Kidney tubule cell (primary cell): Measurements from ENCODE around the gene NDOR1.
A peak's percentile ranks its signal among the peaks of the same experiment; 100 is the strongest.

Source experiments
- DNase-seq: peaks from one replicate; pipeline ENCODE4 v3.0.0-alpha.2; 2018; ENCODE audit warnings: low spot score

NDOR1 gene

DNA sequence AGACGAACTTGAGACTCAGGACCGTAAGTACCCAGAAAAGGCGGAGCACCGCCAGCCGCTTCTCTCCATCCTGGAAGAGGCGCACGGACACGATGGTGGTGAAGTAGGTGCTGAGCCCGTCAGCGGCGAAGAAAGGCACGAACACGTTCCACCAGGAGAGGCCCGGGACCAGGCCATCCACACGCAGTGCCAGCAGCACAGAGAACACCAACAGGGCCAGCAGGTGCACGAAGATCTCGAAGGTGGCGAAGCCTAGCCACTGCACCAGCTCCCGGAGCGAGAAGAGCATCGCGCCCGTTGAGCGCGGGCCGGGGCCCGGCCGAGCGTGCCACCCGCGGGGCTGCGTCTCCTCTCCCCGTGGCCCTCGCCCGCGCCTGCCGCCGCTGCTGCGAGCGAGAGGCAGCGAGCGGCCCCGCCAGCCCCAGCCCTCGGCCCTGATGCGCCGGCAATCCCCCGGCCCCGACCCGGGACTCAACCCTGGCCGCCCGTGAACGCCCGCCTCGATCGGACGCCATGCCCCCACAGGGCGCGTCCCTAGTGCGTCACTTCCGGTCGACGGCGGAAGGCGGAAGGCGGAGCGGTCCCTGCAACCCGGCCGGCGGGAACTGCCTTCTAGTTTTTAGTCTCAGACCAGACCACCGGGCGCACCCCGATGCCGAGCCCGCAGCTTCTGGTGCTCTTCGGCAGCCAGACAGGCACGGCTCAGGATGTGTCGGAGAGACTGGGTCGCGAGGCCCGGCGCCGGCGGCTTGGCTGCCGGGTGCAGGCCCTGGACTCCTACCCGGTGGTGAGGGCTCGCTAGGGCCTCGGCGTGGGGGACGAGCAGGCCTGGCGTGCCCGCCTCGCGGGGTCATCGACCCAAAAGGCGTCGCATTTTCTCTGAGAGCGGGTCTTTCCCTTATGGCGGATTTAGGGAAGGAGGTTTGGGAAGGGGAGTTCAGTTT is at the start of gene NDOR1, which contains the start of gene TMEM203:
Gene NDOR1, plus strand, starts transcription at position 575 of the 944 bp plus-strand sequence. Its CDS starts 78 bp downstream, at position 653.
Gene TMEM203, minus strand, starts transcription at position 523 of the 944 bp plus-strand sequence. Its CDS starts 234 bp downstream, at position 289.
- DNase-seq, result peak; percentile 82

DNA sequence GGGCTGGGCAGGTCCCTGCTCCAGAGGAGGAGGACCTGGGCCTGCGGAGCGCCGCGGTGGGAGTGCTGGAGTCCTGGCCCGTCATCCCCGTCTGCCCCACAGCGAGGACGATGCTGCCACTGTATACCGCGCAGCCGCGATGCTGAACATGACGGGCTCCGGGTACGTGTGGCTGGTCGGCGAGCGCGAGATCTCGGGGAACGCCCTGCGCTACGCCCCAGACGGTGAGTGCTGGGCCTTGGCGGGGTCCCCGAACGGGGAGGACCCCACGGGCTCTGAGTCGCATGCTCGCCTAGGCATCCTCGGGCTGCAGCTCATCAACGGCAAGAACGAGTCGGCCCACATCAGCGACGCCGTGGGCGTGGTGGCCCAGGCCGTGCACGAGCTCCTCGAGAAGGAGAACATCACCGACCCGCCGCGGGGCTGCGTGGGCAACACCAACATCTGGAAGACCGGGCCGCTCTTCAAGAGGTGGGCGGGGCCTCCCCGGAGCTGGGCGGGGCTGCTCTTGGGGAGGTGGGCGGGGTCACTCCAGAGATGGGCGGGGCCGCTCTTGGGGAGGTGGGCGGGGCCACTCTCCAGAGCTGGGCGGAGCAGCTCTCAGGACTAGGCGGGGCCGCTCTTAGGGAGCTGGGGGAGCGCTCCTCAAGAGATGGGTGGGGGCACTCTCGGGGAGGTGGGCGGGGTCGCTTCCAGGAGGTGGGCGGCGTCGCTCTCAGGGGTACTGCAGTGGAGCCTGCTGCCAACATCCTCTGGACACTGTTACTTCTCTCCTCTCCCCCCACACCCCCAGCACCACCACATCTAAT is 48.7 kb upstream of the NDOR1 start:
- peak; percentile 22 for DNase-seq

DNA sequence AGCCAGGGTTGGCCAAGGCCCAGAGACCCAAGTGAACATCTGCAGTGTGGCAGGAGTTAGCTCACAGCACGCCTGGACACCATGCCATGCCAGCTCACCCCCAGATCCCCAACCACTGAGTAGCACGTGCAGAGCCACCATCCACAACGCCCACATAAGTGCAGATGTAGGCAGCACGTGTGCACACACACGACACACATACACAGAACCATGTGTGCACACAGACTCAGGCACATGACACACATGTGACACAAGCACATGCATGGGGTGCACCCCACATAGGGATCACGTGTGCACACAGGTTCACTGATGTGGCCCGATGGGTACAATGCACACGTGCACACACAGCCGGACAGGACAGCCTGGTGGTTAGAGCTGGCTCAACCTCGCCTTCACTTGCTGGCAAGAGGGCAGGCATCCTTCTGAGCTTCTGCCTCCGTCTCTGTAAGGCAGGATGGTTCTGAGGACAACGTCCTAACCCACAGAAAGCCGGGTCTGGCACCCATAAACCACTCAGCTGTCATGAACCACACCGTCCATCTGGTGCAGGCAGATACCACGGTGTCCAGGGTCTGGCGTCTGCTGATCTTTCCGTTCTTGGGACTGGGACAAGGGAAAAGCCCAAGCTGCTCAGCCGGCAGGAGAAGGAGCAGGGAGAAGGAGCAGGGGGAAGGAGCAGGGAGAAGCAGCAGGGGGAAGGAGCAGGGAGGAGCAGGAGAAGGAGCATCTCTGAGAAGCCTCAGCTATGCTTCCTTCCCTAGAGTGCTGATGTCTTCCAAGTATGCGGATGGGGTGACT is 47.7 kb upstream of the NDOR1 start:
- no peak for DNase-seq

DNA sequence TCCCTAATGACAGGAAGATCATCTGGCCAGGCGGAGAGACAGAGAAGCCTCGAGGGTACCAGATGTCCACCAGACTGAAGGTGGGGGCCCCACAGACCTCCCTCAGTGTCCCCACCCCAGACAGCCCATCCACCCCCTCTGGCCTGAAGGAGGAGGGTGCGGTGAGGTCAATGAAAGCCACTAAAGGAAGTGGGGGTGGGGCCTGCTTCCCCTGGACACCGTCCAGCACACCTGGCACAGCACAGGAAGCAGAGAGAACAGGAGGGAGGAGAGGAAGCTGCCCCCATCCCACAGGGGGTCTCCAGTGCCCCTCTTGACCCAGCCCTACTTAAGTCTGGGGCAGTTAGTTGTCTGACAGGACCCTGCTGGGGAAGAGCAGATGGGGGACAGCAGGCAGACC is 46.9 kb upstream of the NDOR1 start:
- no peak for DNase-seq

DNA sequence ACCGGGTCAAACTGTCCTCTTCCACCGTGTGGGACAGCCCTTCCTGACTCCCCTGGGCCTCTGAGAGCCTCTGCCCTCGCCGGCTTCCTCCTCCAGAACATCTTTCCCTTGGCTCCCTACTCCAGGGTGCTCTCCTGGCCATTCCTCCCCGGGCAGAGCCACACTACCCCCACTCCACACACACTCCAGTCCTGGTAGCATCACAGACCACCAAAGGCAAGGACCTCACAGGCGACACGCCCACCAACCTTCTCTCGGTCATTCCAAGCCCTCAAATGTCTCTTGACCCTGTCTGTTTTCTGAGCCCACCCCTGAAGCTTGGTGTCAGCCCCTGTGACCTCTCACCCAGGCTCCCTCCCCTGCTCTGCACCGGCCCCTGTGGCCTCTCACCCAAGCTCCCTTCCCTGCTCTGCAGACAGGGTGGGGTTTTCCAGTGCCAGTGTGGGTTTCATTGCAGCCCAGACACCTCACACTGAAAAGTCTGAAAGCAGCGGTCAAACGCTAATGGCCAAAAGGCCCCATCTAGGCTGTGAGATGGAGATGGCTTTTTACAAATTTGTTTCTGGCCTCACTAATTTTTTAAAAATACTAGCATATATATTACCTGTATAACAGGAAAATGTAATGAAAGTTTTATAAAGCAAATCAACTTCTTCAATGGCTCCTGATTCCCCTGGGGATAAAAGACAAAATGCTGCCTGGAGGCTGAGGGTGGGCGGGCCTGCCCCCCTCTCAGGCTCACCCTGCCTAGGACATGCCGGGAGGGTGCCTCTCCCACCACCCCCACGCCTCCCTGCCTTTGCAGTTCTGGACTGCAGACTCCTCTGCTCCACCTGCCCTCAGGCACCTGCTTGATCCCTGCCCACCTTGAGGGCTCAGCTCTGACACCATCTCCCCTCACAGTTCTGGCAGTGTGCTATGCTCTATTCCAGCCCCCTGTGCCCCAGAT is 46.1 kb upstream of the NDOR1 start:
- no peak for DNase-seq

DNA sequence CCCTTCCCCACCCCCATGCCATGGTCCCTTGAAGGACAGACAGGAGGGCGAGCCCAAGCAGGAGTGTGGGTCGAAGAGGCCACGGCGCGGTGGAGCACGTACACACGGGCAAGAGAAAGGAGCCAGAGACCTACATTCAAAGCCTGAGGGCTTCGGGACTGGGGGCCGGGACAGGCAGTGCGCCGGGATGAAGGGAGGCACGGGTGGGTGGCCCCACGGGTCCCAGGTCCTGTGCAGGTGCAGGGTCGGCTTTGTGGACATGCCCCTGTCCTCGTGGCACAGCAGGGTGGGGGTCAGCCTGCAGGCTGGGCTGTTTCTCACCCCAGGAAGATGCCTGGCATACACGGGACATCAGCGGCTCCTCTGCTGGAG is 45.5 kb upstream of the NDOR1 start:
- DNase-seq, result no peak

DNA sequence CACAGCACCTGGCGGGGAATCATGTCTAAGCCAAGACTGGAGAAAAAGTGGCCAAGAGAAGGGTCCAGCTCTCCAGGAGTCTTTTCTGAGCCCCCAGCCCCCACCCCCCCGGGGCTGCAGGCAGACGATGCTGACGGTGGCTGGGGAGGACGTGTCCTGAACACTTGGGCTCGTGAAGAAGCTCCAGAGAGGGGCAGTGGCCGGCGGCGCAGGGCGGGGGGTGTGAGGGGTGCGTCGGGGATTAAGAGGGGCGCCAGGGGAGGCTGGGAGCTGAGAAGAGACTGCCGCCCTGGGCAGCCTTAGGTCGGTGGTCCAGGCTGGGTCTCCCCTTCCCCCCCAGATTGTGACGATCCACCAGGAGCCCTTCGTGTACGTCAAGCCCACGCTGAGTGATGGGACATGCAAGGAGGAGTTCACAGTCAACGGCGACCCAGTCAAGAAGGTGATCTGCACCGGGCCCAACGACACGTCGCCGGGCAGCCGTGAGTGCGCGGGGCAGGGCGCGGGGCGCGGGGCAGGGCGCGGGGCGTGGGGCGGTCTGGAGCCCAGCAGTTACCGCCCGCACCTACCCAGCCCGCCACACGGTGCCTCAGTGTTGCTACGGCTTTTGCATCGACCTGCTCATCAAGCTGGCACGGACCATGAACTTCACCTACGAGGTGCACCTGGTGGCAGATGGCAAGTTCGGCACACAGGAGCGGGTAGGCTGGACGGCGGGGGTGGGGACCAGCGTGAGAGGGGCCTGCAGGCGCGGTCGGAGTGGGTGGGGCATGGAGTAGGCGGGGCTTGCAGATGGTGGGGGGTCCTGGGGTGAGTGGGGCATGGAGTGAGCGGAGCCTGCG is 44.6 kb upstream of the NDOR1 start:
- DNase-seq, result no peak

DNA sequence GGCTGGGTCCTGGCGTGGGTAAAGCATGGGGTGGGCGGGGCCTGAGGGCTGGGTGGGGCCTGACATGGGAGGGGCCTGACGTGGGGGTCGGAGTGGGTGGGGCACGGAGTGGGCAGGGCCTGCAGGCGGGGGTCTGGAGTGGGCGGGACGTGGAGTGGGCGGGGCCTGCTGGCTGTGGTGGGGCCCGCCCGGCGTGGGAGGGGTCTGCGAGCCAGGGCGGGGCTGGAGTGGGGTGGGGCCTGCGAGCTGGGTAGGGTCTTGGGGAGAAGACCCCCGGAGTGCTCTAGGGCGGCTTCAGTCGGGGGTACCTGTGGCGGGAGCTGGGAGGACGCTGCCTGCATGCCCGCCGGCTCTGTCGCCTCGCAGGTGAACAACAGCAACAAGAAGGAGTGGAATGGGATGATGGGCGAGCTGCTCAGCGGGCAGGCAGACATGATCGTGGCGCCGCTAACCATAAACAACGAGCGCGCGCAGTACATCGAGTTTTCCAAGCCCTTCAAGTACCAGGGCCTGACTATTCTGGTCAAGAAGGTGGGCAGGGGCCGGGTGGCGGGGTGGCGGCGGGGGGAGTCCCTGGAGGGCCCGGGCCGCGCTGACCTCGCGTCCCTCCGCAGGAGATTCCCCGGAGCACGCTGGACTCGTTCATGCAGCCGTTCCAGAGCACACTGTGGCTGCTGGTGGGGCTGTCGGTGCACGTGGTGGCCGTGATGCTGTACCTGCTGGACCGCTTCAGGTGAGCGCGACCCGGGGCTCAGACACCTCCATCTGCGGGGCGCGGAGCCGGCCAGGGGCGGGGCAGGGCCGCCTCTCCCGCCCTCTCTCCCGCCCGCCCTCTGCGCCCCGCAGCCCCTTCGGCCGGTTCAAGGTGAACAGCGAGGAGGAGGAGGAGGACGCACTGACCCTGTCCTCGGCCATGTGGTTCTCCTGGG is 43.7 kb upstream of the NDOR1 start:
- DNase-seq, result no peak

DNA sequence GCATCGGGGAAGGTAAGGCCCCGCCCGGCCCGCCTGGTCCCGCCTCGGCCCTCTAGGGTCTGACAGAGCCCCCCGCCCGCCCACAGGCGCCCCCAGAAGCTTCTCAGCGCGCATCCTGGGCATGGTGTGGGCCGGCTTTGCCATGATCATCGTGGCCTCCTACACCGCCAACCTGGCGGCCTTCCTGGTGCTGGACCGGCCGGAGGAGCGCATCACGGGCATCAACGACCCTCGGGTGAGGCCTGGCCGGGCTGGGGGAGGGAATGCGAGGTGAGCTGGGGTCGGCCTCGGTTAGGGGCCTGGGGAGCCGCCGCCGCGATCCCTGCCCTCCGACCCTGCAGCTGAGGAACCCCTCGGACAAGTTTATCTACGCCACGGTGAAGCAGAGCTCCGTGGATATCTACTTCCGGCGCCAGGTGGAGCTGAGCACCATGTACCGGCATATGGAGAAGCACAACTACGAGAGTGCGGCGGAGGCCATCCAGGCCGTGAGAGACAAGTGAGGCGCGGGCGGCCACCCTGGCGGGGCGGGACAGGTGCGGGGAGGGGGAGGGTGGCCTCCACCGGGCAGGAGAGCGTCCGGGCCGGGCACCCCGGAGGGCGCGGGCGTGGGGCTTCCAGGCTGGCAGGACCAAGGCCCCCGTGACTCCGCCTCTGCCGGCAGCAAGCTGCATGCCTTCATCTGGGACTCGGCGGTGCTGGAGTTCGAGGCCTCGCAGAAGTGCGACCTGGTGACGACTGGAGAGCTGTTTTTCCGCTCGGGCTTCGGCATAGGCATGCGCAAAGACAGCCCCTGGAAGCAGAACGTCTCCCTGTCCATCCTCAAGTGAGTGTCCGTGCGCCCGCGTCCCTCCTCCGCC is 42.8 kb upstream of the NDOR1 start:
- DNase-seq, result peak; percentile 23

DNA sequence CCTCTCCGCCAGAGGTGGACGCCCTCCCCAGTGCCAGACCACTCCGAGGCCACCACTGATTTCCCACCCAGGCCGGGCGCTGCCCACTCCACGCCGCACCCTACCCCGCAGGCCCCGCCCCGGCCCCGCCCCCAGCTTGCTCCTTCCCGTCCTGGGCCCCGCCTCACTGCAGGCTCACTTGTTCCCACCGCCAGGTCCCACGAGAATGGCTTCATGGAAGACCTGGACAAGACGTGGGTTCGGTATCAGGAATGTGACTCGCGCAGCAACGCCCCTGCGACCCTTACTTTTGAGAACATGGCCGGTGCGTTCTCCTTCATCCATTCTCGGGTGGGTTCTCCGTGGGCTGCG is 42.2 kb upstream of the NDOR1 start:
- peak; percentile 11 for DNase-seq

DNA sequence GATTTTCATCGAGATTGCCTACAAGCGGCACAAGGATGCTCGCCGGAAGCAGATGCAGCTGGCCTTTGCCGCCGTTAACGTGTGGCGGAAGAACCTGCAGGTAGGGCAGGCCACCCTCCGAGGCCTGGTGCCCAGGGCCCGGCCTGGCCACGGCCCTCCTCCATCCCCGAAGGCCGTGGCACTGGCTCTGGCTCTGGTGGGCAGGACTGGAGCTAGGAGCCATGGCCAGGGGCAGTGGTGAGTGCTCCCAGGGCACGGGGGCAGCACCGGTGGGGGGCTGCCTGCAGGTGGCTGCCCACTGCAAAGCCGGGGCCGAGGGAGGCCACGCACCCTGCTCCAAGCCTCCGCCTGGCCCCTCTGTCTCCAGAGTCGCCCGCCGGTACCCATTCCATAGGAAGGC is 41.7 kb upstream of the NDOR1 start:
- no peak for DNase-seq

DNA sequence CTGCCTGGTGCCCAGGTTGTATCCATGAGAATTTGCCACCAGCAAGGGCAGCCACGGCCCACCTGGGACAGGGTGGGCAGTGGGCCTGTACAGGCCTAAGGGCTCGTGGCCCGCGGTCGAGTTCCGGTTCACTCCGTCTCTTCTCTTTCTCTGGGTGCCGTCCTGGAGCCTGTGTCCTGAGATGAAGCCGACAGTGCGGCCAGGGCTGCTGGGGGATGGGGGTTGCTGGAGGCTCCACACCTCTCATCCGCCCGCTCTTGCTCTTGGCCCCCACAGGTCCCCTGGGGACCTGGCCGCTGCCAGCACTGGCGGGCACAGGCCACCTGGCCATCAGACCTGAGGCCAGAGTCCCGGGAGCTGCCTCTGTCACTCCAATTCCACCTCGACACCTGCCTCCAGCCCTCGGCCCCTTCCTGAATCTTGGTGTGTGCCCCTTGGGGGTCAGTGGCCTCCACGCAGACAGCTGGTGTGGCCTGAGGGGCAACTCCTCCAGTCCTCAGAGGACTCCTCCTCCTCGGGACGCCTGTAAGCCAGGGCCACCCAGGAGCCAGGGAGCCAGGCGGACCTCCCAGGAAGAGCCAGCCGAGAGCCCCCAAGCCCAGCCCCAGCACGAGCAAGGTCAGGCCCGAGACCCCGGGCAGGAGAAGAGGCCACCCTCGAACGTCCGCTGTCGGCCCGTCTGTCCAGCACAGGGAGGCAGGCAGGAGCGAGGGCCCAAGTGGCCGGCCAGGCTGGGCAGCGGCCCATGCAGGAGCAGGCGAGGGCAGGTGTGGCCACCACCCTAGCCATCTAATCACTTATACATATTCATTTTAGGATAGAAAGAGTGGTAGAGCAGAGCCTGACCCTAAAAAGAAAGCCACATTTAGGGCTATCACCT is 40.9 kb upstream of the NDOR1 start:
- no peak for DNase-seq

DNA sequence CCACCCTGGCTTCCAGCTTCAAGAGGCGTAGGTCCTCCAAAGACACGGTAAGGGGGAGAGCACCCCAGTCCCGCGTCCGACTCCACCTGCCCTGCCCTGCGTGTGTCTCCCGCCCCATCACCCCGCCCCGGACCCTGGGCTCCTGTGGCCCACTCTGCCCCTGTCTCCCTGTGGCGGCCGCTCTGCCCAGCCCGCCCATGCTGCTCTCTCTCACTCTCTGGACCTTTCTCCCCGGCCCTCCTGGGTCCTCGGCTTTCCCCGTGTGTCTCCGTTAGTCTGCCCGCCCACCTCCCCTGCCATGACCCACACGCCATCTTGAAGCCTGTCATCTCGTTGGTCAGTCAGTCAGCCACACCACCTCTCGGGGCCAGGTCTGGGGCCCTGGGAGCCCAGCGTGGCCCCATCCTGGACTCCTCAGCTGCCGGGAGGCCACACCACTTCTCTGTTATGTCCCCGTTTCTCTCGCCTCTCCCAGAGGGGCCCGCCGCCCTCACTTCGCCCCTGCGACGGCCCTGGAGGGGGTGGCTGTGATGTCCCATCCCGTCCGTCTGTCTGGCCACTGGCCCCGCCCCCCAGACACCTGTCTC is 40.2 kb upstream of the NDOR1 start:
- DNase-seq, result no peak

DNA sequence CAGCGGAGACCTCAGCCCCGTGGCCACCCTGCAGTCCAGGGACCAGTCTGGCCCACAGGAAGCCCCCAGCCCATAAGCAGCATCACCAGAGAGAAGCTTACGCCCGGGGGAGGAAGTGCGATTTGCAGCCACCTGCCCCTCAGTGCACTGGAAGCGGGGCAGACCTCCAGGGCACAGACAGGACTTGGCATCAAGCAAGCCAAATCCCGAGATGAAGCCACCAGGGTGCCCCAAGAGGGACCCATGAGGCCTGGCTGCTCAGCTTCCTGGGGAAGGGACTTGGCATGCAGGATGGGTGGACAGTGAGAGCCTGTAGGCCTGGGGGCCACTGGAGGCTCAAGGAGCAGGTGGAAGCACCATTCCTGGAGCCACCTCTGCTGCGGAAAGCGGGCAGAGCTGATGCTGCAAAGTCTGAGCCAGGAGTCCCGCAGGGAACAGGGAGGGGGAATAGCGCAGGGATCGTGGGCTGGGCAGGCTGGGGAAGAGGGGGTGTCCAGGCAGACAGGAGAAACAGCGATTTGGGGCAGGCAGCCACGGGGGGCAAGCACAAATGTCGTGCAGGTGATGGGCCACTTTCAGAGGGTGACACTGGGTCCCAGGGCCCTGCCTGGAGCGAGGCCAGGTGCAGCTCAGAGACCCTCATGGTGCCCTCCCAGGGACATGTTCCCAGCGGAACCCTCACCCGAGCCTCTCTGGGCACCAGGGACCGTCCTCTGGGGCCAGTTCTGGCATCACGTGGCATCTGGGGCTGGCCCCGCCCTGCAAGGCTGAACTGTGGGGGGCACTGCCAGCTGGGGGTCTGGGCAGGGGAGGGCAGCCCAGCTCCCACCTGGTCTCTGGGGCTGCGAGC is 38.9 kb upstream of the NDOR1 start:
- no peak for DNase-seq

DNA sequence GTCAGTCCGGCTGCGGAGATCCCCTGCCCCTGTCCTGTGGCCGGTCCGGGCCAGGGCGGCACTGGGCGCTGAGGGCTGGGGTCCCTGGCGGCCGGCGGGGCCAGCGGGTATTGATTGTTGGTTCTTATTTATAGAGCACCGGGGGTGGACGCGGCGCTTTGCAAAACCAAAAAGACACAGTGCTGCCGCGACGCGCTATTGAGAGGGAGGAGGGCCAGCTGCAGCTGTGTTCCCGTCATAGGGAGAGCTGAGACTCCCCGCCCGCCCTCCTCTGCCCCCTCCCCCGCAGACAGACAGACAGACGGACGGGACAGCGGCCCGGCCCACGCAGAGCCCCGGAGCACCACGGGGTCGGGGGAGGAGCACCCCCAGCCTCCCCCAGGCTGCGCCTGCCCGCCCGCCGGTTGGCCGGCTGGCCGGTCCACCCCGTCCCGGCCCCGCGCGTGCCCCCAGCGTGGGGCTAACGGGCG is 38.2 kb upstream of the NDOR1 start:
- DNase-seq, result no peak
